Hepatic stellate cell (primary cell): Measurements from ENCODE around the gene OR8K1.

Source experiments
- DNase-seq: peaks from one replicate; pipeline ENCODE4 v3.0.0; 2011; ENCODE audit warnings: low spot score

OR8K1 gene

DNA sequence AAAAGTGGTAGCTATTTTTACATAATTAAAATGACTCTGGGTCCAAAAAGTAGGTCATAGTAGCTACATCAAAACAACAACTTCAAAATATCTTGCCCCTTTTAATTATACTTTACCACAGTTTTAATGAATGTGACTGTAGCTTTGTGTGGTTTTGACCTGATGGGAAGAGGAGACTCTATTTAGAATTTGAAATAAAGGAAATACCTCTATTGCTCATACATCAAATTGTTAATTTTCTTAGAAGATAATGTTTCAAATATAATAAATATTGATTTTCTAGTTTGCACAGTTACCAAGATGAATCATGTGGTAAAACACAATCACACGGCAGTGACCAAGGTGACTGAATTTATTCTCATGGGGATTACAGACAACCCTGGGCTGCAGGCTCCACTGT is at the start of gene OR8K1:
TSS of gene OR8K1 (plus strand) at position 301 of the 400 bp plus-strand sequence. CDS start at position 301, 0 bp downstream.
- no peak for DNase-seq

DNA sequence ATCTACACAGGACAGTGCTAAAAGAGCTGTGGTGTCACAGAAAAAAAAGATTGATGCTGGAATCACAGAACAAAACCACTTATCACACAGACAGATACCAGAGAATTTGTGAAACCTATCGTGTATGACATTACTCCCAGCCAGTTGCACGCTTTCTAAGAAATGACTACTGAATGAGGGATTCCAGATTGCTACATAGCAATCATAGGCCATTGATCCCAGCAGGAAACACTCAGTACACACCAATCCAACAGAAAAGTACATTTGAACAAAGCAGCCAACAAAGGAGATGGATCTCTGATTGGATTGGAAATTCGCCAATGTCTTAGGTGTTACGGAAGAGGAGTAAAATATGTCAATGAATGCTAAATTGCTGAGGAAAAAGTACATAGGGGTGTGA is 48.9 kb upstream of the OR8K1 start:
- DNase-seq = no peak

DNA sequence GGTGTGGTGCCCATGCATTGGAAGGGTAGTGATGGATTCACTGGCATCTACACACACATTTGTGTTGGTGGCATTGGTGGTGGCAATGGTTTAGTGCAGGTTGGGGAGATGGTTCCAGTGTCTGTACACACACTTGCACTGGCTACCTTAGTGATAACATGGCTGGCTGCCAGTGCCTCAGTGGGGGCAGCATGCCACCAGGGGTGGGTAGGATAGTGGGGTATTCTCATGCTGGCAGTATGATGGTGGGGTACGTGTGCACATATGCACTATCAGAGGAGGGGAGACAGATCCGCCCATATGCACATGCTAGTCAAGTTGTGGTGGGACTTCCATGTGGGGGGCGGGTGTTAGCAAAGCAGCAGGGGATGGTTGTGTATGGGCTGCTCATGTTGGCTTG is 38.0 kb upstream of the OR8K1 start:
- no peak for DNase-seq

DNA sequence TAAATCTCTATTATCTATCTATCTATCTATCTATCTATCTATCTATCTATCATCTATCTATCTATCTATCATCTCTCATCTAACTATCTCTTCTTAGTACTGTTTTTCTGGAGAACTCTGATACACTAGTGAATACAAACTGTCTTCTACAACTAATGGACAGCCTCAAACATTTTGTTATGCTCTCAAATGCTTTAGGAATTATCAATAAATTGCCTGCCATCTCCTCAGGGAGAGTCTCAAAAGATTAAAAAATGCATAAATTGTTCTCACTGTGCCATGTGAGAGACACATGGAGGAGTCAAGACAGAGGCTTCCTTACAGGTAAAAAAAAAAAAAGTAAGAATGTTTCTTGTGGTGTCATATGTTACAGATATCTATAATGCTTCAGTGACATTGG is 31.0 kb upstream of the OR8K1 start, which contains the start of gene OR8K3:
TSS of gene OR8K3 (plus strand) at position 301 of the 400 bp plus-strand sequence. CDS start 3,163 bp downstream, outside the sequence.
- DNase-seq = no peak

DNA sequence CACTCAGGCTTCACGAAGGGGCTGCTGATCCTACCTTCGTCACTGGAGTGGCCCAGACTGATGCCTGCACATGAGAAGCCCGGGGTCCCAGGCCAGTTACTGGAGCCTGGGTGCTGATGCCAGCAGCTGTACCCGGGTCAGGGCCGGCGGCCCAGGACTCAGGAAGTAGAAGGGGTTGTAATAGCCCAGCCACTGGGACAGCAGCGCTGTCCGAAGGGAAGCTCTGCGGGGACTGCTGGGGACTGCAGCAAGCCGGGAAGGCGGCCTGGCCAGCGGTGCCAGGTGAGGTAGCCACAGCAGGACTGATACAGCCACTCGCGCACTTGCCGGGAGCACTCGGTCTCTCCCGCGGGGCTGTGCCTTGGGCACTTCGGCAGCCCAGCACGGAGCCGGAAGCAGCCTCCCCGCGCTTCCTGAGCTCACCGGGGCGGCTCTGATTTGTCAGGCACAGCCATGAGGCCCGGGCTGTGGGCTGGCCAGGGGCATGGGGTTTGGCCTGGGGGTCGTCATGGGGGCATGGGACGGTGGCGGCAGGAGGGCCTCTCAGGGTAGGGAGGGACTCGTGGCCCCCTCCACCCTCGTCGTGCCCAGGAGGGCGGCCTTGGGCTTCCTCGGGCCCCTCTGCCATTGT is 13.9 kb upstream of the OR8K1 start:
- DNase-seq = no peak

DNA sequence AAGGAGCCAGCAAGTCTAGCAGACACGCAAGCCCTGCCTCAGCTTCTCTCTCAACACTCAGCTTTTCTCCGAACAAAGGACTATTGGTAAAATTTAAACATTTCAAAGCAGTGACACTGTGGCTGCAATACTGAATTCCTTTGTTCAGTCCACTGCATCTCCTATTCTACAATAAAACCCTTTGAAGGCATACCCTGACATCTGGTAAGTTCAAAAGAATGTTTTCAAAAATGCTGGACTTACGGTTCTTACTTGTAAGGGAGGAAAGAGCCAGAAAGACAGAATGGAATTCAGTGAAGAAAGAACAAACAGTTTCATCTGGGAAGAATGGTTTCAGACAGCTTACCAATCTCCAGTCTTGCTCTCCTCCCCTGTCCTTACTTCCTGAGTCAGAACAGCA is 12.7 kb upstream of the OR8K1 start:
- no peak for DNase-seq

DNA sequence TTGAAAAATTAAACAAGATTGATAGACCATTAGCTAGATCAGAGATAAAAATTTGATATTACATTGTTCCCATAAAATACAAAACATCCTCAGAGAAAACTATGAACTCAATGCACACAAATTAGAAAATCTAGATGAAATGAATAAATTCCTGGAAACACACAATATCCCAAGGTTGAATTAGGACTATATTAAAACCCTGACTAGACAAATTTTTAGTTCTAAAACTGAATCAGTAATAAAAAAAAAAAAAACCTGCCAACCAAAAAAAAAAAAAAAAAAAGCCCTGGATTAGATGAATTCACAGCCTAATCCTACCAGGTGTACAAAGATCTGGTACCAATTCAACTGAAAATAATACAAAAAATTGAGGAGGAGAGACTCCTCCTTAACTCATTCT is 5.5 kb upstream of the OR8K1 start:
- no peak for DNase-seq

DNA sequence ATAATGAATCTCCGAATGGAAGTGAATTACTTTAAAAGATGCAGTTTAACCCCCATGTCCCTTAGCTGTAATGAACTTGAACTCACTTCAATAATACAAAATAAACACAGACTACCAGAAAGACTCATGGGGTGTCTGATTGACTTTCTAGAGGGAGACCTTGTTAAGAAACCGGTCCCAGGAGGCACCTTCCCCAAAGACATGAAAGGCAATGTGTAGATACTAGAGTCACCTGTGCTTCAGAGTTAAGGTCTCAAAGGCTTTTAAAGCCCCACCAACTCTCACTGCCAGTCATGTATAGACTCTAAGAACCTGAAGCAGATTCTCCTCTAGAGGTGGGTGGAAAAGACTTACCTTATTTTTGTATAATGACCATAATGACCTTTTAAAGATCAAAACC is 8.2 kb downstream of the OR8K1 start, which contains the start of gene OR8J1:
TSS of gene OR8J1 (plus strand) at position 301 of the 400 bp plus-strand sequence. CDS start 5,956 bp downstream, outside the sequence.
- no peak for DNase-seq

DNA sequence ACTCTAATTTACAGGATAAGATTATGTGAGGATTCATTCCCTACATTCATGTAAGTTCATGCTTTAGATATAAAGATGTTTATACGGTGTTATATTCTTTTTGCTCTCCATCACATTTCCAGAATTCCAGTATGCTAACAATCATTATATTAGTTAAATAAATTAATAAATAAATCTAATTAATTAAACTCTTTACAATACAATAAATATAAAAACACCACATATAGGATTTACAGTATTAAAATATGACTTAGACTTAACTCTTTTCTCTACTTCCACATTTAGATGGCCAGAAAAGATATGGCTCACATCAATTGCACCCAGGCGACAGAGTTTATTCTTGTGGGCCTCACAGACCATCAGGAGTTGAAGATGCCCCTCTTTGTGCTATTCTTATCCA is 29.5 kb downstream of the OR8K1 start, which contains the start of gene OR8U1:
TSS of gene OR8U1 (plus strand) at position 301 of the 400 bp plus-strand sequence. CDS start at position 301, 0 bp downstream.
- no peak for DNase-seq

DNA sequence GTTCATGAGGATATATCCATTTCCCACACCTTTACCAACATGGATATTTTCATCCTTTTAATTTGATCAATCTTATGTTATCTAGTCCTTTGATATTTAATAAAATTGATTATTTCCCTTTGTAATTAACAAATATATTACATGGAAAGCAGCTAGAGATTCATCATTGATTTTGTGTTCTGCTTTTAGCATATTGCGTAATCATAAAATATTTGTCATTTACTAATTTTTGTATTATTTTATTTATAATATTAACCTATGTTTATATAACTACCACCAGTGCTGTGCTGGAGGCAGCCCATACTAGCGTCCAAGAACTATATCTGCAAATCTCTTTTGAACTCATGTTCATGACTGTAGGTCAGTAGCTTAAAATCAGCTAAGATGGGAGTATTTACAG is 34.3 kb downstream of the OR8K1 start:
- no peak for DNase-seq

DNA sequence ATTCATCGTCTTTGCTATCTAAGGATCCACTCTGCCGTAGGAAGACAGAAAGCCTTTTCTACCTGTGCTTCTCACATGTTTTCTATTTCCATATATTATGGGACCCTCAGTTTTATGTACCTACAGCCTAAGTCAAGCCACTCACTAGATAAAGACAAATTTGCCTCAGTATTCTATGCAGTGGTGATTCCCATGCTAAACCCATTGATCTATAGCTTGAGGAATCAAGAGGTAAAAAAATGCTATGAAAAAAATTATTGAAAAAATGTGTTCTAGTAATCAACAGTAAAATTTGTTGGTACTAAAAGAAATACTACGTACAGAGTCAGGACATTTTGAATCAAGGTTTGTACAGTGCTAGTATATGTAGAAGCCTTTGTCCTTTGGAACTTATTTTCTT is 48.5 kb downstream of the OR8K1 start:
- DNase-seq = no peak

DNA sequence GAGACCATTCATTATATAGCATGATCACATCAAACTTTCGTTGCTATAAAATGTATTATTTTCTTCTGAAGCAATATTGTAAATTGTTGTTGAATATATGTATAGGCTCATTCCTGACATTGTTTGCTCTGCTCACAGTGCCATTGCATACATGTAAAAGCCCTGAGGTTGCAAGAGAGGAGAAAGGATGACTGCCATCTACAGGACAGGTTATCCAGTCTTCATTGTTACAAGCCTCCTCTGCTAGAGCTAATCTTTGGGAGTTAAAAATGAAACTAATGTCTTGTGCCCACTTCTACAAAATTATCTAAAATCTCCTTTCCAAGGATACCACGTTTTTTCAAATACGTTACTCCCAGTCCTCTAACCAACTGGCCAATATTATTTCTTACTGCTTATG is 50.2 kb downstream of the OR8K1 start:
- DNase-seq = no peak
